K562 (cell line): ENCODE results near the gene EZH1. TPM values are rescaled to one million over a fixed set of nuclear protein-coding genes. Genes with fewer than 3 reads are reported as not detected.
A peak's percentile ranks its signal among the peaks of the same experiment; 100 is the strongest.

Experiments used
- ARNT ChIP-seq, 2 experiments: fragments of 450-650 bp; IDR thresholded peaks; 2 replicates each; pipeline ENCODE4 v1.6.1; 2016; ENCODE audit warnings: mild to moderate bottlenecking in 1 of 2
- CAMTA2 ChIP-seq: fragments of 250-450 bp; sonication (Bioruptor Pico); conservative IDR thresholded peaks from 2 replicates; pipeline ENCODE4 v1.5.1; 2022
- CBX8 ChIP-seq: fragments of 200-600 bp; sonication (generic); IDR thresholded peaks from 2 replicates; pipeline ENCODE4 v1.6.1; 2012; ENCODE audit warnings: borderline replicate concordance, mixed run types, low read depth, mild to moderate bottlenecking, moderate library complexity, mixed read lengths, low read length, control low read depth, inconsistent platforms; ENCODE audit not compliant: poor library complexity, severe bottlenecking; ENCODE audit errors: extremely low read depth
- CREM ChIP-seq: IDR thresholded peaks from 2 replicates; pipeline ENCODE4 v1.6.1; 2014; ENCODE audit warnings: antibody characterized with exemption, low read depth
- FOXA1 ChIP-seq: fragments of 450-650 bp; IDR thresholded peaks from 2 replicates; pipeline ENCODE4 v1.6.1; 2016; ENCODE audit warnings: mild to moderate bottlenecking, borderline replicate concordance
- FOXP1 ChIP-seq: sonication (generic); formaldehyde crosslinking; IDR thresholded peaks from 2 replicates; pipeline ENCODE4 v1.8.0; 2022; ENCODE audit warnings: mild to moderate bottlenecking, missing genetic modification reagents
- GABPB1 ChIP-seq: sonication (generic); formaldehyde crosslinking; IDR thresholded peaks from 2 replicates; pipeline ENCODE4 v1.8.0; 2022; ENCODE audit warnings: mild to moderate bottlenecking, missing genetic modification reagents
- GATAD2A ChIP-seq: fragments of 450-650 bp; IDR thresholded peaks from 2 replicates; pipeline ENCODE4 v1.6.1; 2017
- GTF2E2 ChIP-seq: fragments of 200-800 bp; sonication (Bioruptor generic); IDR thresholded peaks from 2 replicates; pipeline ENCODE4 v1.6.1; 2016; ENCODE audit warnings: missing genetic modification characterization, missing compliant biosample characterization
- NCOR1 ChIP-seq: fragments of 450-650 bp; IDR thresholded peaks from 2 replicates; pipeline ENCODE4 v1.6.1; 2016; ENCODE audit warnings: mild to moderate bottlenecking, moderate library complexity
- RAD21 ChIP-seq, 2 experiments: fragments of 250-450 bp in 1 of 2; fragments of 450-650 bp in 1 of 2; sonication (Bioruptor Pico) in 1 of 2; formaldehyde crosslinking in 1 of 2; IDR thresholded peaks in 1 of 2; conservative IDR thresholded peaks in 1 of 2; 2 replicates each; pipeline versions ENCODE4 v1.4.0 to v1.8.0; 2020 to 2022; ENCODE audit warnings: mild to moderate bottlenecking in 2 of 2, moderate library complexity in 1 of 2
- RFX1 ChIP-seq: fragments of 450-650 bp; IDR thresholded peaks from 2 replicates; pipeline ENCODE4 v1.6.1; 2016; ENCODE audit warnings: mild to moderate bottlenecking, moderate library complexity
- SLC30A9 ChIP-seq: fragments of 250-450 bp; sonication (Bioruptor Pico); IDR thresholded peaks from 2 replicates; pipeline ENCODE4 v1.8.0; 2022; ENCODE audit warnings: mild to moderate bottlenecking, moderate library complexity
- SPI1 ChIP-seq: IDR thresholded peaks from 2 replicates; pipeline ENCODE4 v1.6.1; 2011; ENCODE audit warnings: low read depth, low read length, control low read depth, borderline replicate concordance
- TCFL5 ChIP-seq: fragments of 250-450 bp; sonication (Bioruptor Pico); conservative IDR thresholded peaks from 2 replicates; pipeline ENCODE4 v1.6.1; 2021; ENCODE audit warnings: mild to moderate bottlenecking, moderate library complexity, matching md5 sums
- ZBED1 ChIP-seq: IDR thresholded peaks from 2 replicates; pipeline ENCODE4 v1.6.1; 2014
- ZNF12 ChIP-seq: sonication (generic); formaldehyde crosslinking; IDR thresholded peaks from 2 replicates; pipeline ENCODE4 v1.4.0; 2020; ENCODE audit warnings: mild to moderate bottlenecking, missing genetic modification reagents
- ZNF134 ChIP-seq: fragments of 250-450 bp; sonication (Bioruptor Pico); conservative IDR thresholded peaks from 2 replicates; pipeline ENCODE4 v1.4.0; 2020
- ZNF282 ChIP-seq: sonication (generic); formaldehyde crosslinking; IDR thresholded peaks from 2 replicates; pipeline ENCODE4 v1.8.1; 2023; ENCODE audit warnings: missing genetic modification reagents
- ZNF311 ChIP-seq: fragments of 250-450 bp; sonication (Bioruptor Pico); IDR thresholded peaks from 2 replicates; pipeline ENCODE4 v1.4.0; 2020; ENCODE audit warnings: mild to moderate bottlenecking, moderate library complexity
- ZNF41 ChIP-seq: fragments of 250-450 bp; sonication (Bioruptor Pico); conservative IDR thresholded peaks from 2 replicates; pipeline ENCODE4 v1.4.0; 2020; ENCODE audit warnings: mild to moderate bottlenecking
- ZNF436 ChIP-seq: fragments of 250-450, 450-650 bp; sonication (Bioruptor Pico); formaldehyde crosslinking; IDR thresholded peaks from 2 replicates; pipeline ENCODE4 v1.7.0; 2020; ENCODE audit warnings: mild to moderate bottlenecking
- ZNF444 ChIP-seq: fragments of 250-450 bp; sonication (Bioruptor Pico); IDR thresholded peaks from 2 replicates; pipeline ENCODE4 v1.4.0; 2020; ENCODE audit warnings: mild to moderate bottlenecking, moderate library complexity
- polyA plus RNA-seq, 8 experiments: library from polyadenylated mRNA; depleted of rRNA in 4 of 8; stranded (reverse) in 5 of 8; unstranded in 3 of 8; fragments of >200 nt; fragmentation: Nextera tagmentation in 2 of 8; fragmentation: Illumina TruSeq in 1 of 8; extraction: Ambion mirVana in 2 of 8; extraction: Trizol in 1 of 8; gene quantifications; 2 replicates each; pipeline versions ENCODE4 v1.2.1 to v1.2.3, GENCODE V29; 2011 to 2014; ENCODE audit warnings: inconsistent platforms in 1 of 8, missing spikeins in 1 of 8
- total RNA-seq, 7 experiments: library from RNA; depleted of rRNA in 6 of 7; stranded (reverse); fragments of >200 nt in 6 of 7; fragmentation: Illumina TruSeq in 2 of 7; extraction: Trizol in 2 of 7; gene quantifications; 2 replicates each; pipeline versions ENCODE4 v1.2.1 to v1.2.3, GENCODE V29; 2011 to 2021; ENCODE audit warnings: low replicate concordance in 1 of 7
- TF ChIP-seq, protein P1 (sequence below): fragments of 250-450 bp; sonication (Bioruptor Pico); IDR thresholded peaks from 2 replicates; pipeline ENCODE4 v1.5.0; 2022; ENCODE audit warnings: mild to moderate bottlenecking
- TF ChIP-seq, protein P2 (sequence below): fragments of 450-650 bp; IDR thresholded peaks from 2 replicates; pipeline ENCODE4 v1.6.1; 2017; ENCODE audit warnings: mild to moderate bottlenecking, moderate library complexity
- TF ChIP-seq, protein P3 (sequence below): fragments of 250-450 bp; sonication (Bioruptor Pico); IDR thresholded peaks from 2 replicates; pipeline ENCODE4 v1.5.0; 2020; ENCODE audit warnings: mild to moderate bottlenecking

Gene EZH1
- total and polyA plus RNA-seq, 9 of the 15 experiments (the other 6 are each of a cell fraction or from before 2014, with no cell fraction given): 8.6 to 40.8 (median 22.9) TPM

DNA sequence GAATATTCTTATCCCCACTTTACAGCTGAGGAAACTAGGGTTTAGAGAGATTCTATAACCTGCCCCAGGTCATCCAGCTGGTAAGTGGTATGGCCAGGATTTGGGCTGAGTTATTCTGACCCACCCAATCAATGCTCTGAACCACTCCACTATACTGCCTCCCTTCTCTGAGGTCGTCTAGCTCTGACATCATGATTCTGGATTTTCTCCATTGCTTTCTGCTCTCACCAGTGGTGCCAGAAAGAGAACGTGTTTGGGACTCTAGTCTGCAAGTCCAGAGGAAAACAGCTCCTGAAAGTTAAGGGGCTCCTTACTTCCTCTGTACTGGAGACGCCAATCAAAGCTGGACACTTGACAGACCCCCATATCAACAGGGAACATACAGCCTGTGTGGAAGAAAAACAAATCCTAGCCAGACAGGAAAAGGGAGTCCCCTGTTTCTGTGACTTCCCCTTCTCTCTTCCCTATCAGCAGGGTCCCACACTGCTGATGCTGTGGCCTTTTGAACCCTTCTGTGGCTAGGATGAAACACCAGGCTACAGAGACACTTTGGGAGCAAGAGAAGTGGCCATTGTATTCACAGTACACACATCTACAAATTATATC is 6.0 kb upstream of the EZH1 start (continued):
- TF ChIP-seq NCOR1 (peak; percentile 97), SLC30A9 (no peak), GATAD2A (no peak), CREM (peak; percentile 76), GABPB1 (CRISPR knock-in tag) (no peak), SPI1 (peak; percentile 98), CAMTA2 (no peak), FOXA1 (no peak), TCFL5 (CRISPR knock-in tag) (no peak), CBX8 (no peak), ZNF282 (no peak), RFX1 (no peak), ZNF311 (CRISPR knock-in tag) (peak; percentile 76), ZNF41 (no peak), ZNF444 (no peak), ZNF12 (no peak), ZBED1 (peak; percentile 56; the same call in 1 of the 2 replicates), ARNT (IDR thresholded peaks at IDR 0.05) (0 out of 4 replicates have a peak, but pooled peaks of 1 of the 2 experiments have one; percentile 51), ZNF436 (CRISPR knock-in tag) (no peak), FOXP1 (CRISPR knock-in tag) (no peak), GTF2E2 (tag) (no peak), RAD21 (CRISPR knock-in tag; conservative IDR thresholded peaks at IDR 0.05 in 1 of 2, IDR thresholded peaks at IDR 0.05 in 1 of 2) (no peak), ZNF134 (CRISPR knock-in tag) (no peak)
- TF ChIP-seq, protein P1, sequence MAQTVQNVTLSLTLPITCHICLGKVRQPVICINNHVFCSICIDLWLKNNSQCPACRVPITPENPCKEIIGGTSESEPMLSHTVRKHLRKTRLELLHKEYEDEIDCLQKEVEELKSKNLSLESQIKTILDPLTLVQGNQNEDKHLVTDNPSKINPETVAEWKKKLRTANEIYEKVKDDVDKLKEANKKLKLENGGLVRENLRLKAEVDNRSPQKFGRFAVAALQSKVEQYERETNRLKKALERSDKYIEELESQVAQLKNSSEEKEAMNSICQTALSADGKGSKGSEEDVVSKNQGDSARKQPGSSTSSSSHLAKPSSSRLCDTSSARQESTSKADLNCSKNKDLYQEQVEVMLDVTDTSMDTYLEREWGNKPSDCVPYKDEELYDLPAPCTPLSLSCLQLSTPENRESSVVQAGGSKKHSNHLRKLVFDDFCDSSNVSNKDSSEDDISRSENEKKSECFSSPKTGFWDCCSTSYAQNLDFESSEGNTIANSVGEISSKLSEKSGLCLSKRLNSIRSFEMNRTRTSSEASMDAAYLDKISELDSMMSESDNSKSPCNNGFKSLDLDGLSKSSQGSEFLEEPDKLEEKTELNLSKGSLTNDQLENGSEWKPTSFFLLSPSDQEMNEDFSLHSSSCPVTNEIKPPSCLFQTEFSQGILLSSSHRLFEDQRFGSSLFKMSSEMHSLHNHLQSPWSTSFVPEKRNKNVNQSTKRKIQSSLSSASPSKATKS (CRISPR knock-in tag): no peak
- TF ChIP-seq, protein P2, sequence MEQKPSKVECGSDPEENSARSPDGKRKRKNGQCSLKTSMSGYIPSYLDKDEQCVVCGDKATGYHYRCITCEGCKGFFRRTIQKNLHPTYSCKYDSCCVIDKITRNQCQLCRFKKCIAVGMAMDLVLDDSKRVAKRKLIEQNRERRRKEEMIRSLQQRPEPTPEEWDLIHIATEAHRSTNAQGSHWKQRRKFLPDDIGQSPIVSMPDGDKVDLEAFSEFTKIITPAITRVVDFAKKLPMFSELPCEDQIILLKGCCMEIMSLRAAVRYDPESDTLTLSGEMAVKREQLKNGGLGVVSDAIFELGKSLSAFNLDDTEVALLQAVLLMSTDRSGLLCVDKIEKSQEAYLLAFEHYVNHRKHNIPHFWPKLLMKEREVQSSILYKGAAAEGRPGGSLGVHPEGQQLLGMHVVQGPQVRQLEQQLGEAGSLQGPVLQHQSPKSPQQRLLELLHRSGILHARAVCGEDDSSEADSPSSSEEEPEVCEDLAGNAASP: no peak
- TF ChIP-seq, protein P3, sequence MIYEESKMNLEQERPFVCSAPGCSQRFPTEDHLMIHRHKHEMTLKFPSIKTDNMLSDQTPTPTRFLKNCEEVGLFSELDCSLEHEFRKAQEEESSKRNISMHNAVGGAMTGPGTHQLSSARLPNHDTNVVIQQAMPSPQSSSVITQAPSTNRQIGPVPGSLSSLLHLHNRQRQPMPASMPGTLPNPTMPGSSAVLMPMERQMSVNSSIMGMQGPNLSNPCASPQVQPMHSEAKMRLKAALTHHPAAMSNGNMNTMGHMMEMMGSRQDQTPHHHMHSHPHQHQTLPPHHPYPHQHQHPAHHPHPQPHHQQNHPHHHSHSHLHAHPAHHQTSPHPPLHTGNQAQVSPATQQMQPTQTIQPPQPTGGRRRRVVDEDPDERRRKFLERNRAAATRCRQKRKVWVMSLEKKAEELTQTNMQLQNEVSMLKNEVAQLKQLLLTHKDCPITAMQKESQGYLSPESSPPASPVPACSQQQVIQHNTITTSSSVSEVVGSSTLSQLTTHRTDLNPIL: no peak
